AG08395 (cell line): ENCODE data around the gene INTS2.
"Not testable (repeated sequence)": the region's sequence is repeated elsewhere in the genome, so short reads cannot be mapped to it uniquely, and the experiment has no call there.

Experiments
- DNase-seq: peaks from one replicate; pipeline ENCODE4 v3.0.0; 2012; ENCODE audit warnings: mixed read lengths, low spot score

Gene INTS2

GRCh38 chr17:61846761-61847375 lies 80.9 kb downstream of the INTS2 start:
- DNase-seq: no peak

- DNase-seq: no peak
These were observed 81.7 kb downstream of the INTS2 start for GRCh38 chr17:61846088-61846487.

GRCh38 chr17:61843435-61843834 lies 84.3 kb downstream of the INTS2 start:
- DNase-seq: no peak

GRCh38 chr17:61842899-61843298 lies 84.9 kb downstream of the INTS2 start:
- DNase-seq: no peak

- DNase-seq: no peak
These were observed 88.4 kb downstream of the INTS2 start for GRCh38 chr17:61839300-61839786.

- DNase-seq: peak; percentile 50
These were observed 90.4 kb downstream of the INTS2 start for GRCh38 chr17:61837175-61838051.

GRCh38 chr17:61836266-61837174 lies 91.3 kb downstream of the INTS2 start:
- no peak for DNase-seq

GRCh38 chr17:61835606-61836005 lies 92.2 kb downstream of the INTS2 start:
- no peak for DNase-seq

- DNase-seq: no peak
These were observed 93.2 kb downstream of the INTS2 start for GRCh38 chr17:61834610-61835009.

GRCh38 chr17:61833536-61834193 lies 94.1 kb downstream of the INTS2 start:
- peak; percentile 63 for DNase-seq

- no peak for DNase-seq
These were observed 95.3 kb downstream of the INTS2 start for GRCh38 chr17:61832463-61832862.

GRCh38 chr17:61831099-61831498 lies 96.7 kb downstream of the INTS2 start:
- DNase-seq: no peak

GRCh38 chr17:61828694-61829093 lies 99.1 kb downstream of the INTS2 start:
- no peak for DNase-seq

GRCh38 chr17:61827649-61828395 lies 100.0 kb downstream of the INTS2 start:
- DNase-seq: no peak

GRCh38 chr17:61826866-61827265 lies 100.9 kb downstream of the INTS2 start:
- DNase-seq: not testable (repeated sequence)

GRCh38 chr17:61826198-61826597 lies 101.6 kb downstream of the INTS2 start:
- DNase-seq: not testable (repeated sequence)

GRCh38 chr17:61825448-61826137 lies 102.2 kb downstream of the INTS2 start:
- DNase-seq: no peak

GRCh38 chr17:61822326-61823285 lies 105.2 kb downstream of the INTS2 start:
- no peak for DNase-seq

- DNase-seq: no peak
These were observed 106.1 kb downstream of the INTS2 start for GRCh38 chr17:61821655-61822054.
